Measurements from ENCODE around the gene BRIP1.

DNA sequence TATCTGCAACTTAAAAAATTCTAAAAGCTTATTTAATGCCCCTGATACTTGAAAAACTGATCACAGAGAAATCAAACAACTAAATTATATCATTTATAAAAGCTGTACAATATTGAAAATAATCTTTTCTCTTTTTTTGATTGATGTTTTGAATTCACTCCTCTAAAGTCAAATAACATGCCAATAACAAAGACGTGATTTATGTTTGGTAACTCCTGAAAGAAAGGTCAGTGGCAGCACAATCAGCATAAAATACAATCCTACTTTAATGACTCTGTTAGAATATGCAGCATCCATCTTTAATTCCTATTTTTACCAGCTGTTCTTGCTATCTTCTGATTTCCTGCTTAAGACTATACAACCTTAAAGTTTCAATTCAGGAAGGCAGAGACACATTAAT lies 221.6 kb downstream of the BRIP1 start:
- TF ChIP-seq, protein P1, sequence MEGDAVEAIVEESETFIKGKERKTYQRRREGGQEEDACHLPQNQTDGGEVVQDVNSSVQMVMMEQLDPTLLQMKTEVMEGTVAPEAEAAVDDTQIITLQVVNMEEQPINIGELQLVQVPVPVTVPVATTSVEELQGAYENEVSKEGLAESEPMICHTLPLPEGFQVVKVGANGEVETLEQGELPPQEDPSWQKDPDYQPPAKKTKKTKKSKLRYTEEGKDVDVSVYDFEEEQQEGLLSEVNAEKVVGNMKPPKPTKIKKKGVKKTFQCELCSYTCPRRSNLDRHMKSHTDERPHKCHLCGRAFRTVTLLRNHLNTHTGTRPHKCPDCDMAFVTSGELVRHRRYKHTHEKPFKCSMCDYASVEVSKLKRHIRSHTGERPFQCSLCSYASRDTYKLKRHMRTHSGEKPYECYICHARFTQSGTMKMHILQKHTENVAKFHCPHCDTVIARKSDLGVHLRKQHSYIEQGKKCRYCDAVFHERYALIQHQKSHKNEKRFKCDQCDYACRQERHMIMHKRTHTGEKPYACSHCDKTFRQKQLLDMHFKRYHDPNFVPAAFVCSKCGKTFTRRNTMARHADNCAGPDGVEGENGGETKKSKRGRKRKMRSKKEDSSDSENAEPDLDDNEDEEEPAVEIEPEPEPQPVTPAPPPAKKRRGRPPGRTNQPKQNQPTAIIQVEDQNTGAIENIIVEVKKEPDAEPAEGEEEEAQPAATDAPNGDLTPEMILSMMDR (IDR thresholded peaks at IDR 0.05; ENCODE audit: low read depth, low read length): no peak
- no peak for TF ChIP-seq EZH2phosphoT487 (IDR thresholded peaks at IDR 0.05; ENCODE audit: low read depth)

Measured in OCI-LY3 (cell line).